MCF 10A (cell line): ENCODE results near the gene NAA60. TPM values are rescaled to one million over a fixed set of nuclear protein-coding genes. Genes with fewer than 3 reads are reported as not detected.

Experiments used
- BruUV-seq: library from RNA; stranded (reverse); fragments of 400-500 nt; replicated peaks from 2 replicates; lab custom pipeline; 2021; lab: Mats Ljungman, UMichigan
- CTCF ChIA-PET: fragments of 300-600 bp; sonication (Branson Sonifier 250); formaldehyde crosslinking; extraction: SDS; loops from one replicate; lab custom pipeline; 2021; ENCODE audit warnings: antibody characterized with exemption, inconsistent platforms; lab: Yijun Ruan, JAX
- POLR2A ChIA-PET: fragments of 300-600, 350-650 bp; sonication (Branson Sonifier 250); formaldehyde crosslinking; extraction: SDS; loops from one replicate; lab custom pipeline; 2020; ENCODE audit warnings: antibody characterized with exemption, inconsistent platforms; lab: Yijun Ruan, JAX
- DNase-seq: peaks from one replicate; pipeline ENCODE4 v3.0.0-alpha.2; 2018; ENCODE audit not compliant: unreplicated experiment
- H3K27ac Mint-ChIP-seq: one replicate; pipeline ENCODE4 v1.8.0; 2022; ENCODE audit warnings: mild to moderate bottlenecking, low read depth, mixed read lengths; ENCODE audit not compliant: unreplicated experiment
- H3K27me3 Mint-ChIP-seq: one replicate; pipeline ENCODE4 v1.8.0; 2022; ENCODE audit warnings: mixed read lengths; ENCODE audit not compliant: insufficient read depth, unreplicated experiment
- H3K36me3 Mint-ChIP-seq: one replicate; pipeline ENCODE4 v1.8.0; 2022; ENCODE audit warnings: mild to moderate bottlenecking, moderate library complexity, mixed read lengths; ENCODE audit not compliant: insufficient read depth, unreplicated experiment
- H3K4me1 Mint-ChIP-seq: one replicate; pipeline ENCODE4 v1.8.0; 2022; ENCODE audit warnings: mixed read lengths; ENCODE audit not compliant: insufficient read depth, unreplicated experiment
- H3K4me3 Mint-ChIP-seq: one replicate; pipeline ENCODE4 v1.8.0; 2022; ENCODE audit warnings: mild to moderate bottlenecking, moderate library complexity, mixed read lengths; ENCODE audit not compliant: unreplicated experiment
- H3K9me3 Mint-ChIP-seq: one replicate; pipeline ENCODE4 v1.8.0; 2022; ENCODE audit warnings: mixed read lengths; ENCODE audit not compliant: unreplicated experiment
- CTCF ChIP-seq: fragments of 200-600 bp; IDR thresholded peaks from one replicate; pipeline ENCODE4 v1.8.0; 2022; ENCODE audit warnings: antibody characterized with exemption, mild to moderate bottlenecking; ENCODE audit not compliant: unreplicated experiment
- intact Hi-C: fragments of 100-400 bp; cut with micrococcal nuclease; formaldehyde crosslinking; loops from 2 replicates; pipeline ENCODE4 v1.14.1; 2022
- microRNA-seq: library from miRNA; unstranded; fragments of <30 nt; microRNA quantifications from one replicate; pipeline ENCODE4 v1.2.0, GENCODE V29; 2022
- total RNA-seq: library from RNA; stranded (reverse); gene quantifications from 2 replicates; pipeline ENCODE4 v1.2.3, GENCODE V29; 2022

The NAA60 gene
- total RNA-seq, 1 experiment from 2014 or later = 38.6 TPM

GRCh38 chr16:3536271-3536731 lies 92.8 kb downstream of the NAA60 start:
- no peak overlapping the region for H3K4me3 Mint-ChIP-seq
- POLR2A ChIA-PET = no interaction called here
- no peaks in the 10 kb centered on the region for H3K4me1 Mint-ChIP-seq

More at GRCh38 chr16:3536271-3536731, 92.8 kb downstream of the NAA60 start:
- no peak for TF ChIP-seq CTCF
- H3K36me3 Mint-ChIP-seq = peaks cover 57% of the 10 kb centered on the region
- TSS peak; percentile 56 for BruUV-seq
- CTCF ChIA-PET = interaction anchor here (0.6 kb wide), 1 partner anchor 27 kb away, joined by 4 read pairs; no protein-coding TSS in a partner anchor
- no peak overlapping the region for H3K27ac Mint-ChIP-seq
- H3K9me3 Mint-ChIP-seq = no peaks in the 10 kb centered on the region
- no peaks in the 10 kb centered on the region for H3K27me3 Mint-ChIP-seq
- no peak for DNase-seq
- intact Hi-C loops = no loop called here

Small RNA genes lying within 50 kb of the gene (microRNA-seq; reads per million reads assigned to microRNA genes)
- gene MIR6126 = not detected

Other genes starting within 250 kb of the NAA60 start
- gene ZNF200, start 208.5 kb upstream of the NAA60 start, total RNA-seq = 6.6 and 8.8 TPM in 2 replicates
- gene MEFV, start 187.0 kb upstream of the NAA60 start, total RNA-seq = 0.49 and 0.72 TPM in 2 replicates
- gene ZNF263, start 160.2 kb upstream of the NAA60 start, total RNA-seq = 28.3 and 30.9 TPM in 2 replicates
- 3.4 and 5.5 TPM in 2 replicates for gene TIGD7, start 138.2 kb upstream of the NAA60 start, total RNA-seq
- gene ZNF75A, start 138.2 kb upstream of the NAA60 start, total RNA-seq = 24.3 and 28.2 TPM in 2 replicates
- not detected in 2 replicates for gene OR2C1, start 87.8 kb upstream of the NAA60 start, total RNA-seq
- 17.5 and 18.1 TPM in 2 replicates for gene ZSCAN32, start 42.7 kb upstream of the NAA60 start, total RNA-seq
- 7.5 and 8.9 TPM in 2 replicates for gene ZNF174, start 42.5 kb upstream of the NAA60 start, total RNA-seq
- 2.3 and 2.5 TPM in 2 replicates for gene ZNF597, start 176 bp upstream of the NAA60 start, total RNA-seq
- gene C16orf90, start 51.8 kb downstream of the NAA60 start, total RNA-seq = not detected in 2 replicates
- 29.5 and 33.1 TPM in 2 replicates for gene CLUAP1, start 57.3 kb downstream of the NAA60 start, total RNA-seq
- not detected in 2 replicates for gene NLRC3, start 133.7 kb downstream of the NAA60 start, total RNA-seq
- 5.9 and 6.7 TPM in 2 replicates for gene SLX4, start 167.9 kb downstream of the NAA60 start, total RNA-seq
- gene DNASE1, start 211.0 kb downstream of the NAA60 start, total RNA-seq = 11.4 and 18.4 TPM in 2 replicates